B cell (primary cell): ENCODE data around the gene NKX2-3. TPM values are rescaled to one million over a fixed set of nuclear protein-coding genes. Genes with fewer than 3 reads are reported as not detected.

Experiments used
- ATAC-seq: fragments of 200-7000 bp; cut with Tn5 transposase; one replicate; pipeline ENCODE4 v1.10.0; 2021; ENCODE audit warnings: low read depth, mild to moderate bottlenecking, moderate number of reproducible peaks, moderate library complexity
- CTCF ChIA-PET: fragments of 350-600 bp; sonication (Branson Sonifier 250); formaldehyde crosslinking; loops from one replicate; lab custom pipeline; 2021; ENCODE audit warnings: antibody characterized with exemption, inconsistent platforms; lab: Charles Lee
- POLR2A ChIA-PET: fragments of 350-600 bp; sonication (Branson Sonifier 250); formaldehyde crosslinking; loops from one replicate; lab custom pipeline; 2021; ENCODE audit warnings: antibody characterized with exemption; lab: Charles Lee
- DNase-seq: peaks from one replicate; pipeline ENCODE4 v3.0.0; 2013
- H2AFZ ChIP-seq: 2 replicates; pipeline ENCODE4 v1.6.1; 2012; ENCODE audit warnings: mild to moderate bottlenecking, low read depth, low read length; ENCODE audit not compliant: insufficient read depth, poor library complexity, severe bottlenecking
- H3K27ac ChIP-seq, 2 donors: 1 replicate in 1 of 2; 2 replicates in 1 of 2; pipeline ENCODE4 v1.5.1; 2012 to 2013; ENCODE audit warnings: low read length in 2 of 2, mild to moderate bottlenecking in 2 of 2, moderate library complexity in 1 of 2
- H3K27me3 ChIP-seq, 4 experiments: fragments of 200-600 bp in 1 of 4; sonication (generic) in 1 of 4; replicated peaks in 1 of 4; 1 replicate in 2 of 4; 2 replicates in 2 of 4; pipeline versions ENCODE4 v1.6.1 to v1.7.0; 2013 to 2016; ENCODE audit warnings: low read length in 3 of 4, mild to moderate bottlenecking in 2 of 4, mixed read lengths in 1 of 4, moderate library complexity in 1 of 4; ENCODE audit not compliant: insufficient read depth in 4 of 4, control insufficient read depth in 3 of 4; ENCODE audit errors: control extremely low read depth in 1 of 4
- H3K36me3 ChIP-seq, 2 experiments: replicated peaks in 1 of 2; 1 replicate in 1 of 2; 2 replicates in 1 of 2; pipeline versions ENCODE4 v1.6.1 to v1.7.1; 2013; ENCODE audit warnings: low read length in 1 of 2; ENCODE audit not compliant: insufficient read depth in 2 of 2, control insufficient read depth in 1 of 2; ENCODE audit errors: control extremely low read depth in 1 of 2, extremely low read depth in 1 of 2
- H3K4me1 ChIP-seq, 2 donors: fragments of 200-600 bp in 1 of 2; sonication (generic) in 1 of 2; 1 replicate in 1 of 2; 2 replicates in 1 of 2; pipeline versions ENCODE4 v1.5.1 to v1.6.1; 2013 to 2017; ENCODE audit warnings: low read length in 2 of 2; ENCODE audit not compliant: control insufficient read depth in 2 of 2, insufficient read depth in 2 of 2
- H3K4me2 ChIP-seq: replicated peaks from 2 replicates; pipeline ENCODE3; 2012; ENCODE audit warnings: mild to moderate bottlenecking, low read depth, low read length; ENCODE audit not compliant: poor library complexity, severe bottlenecking
- H3K4me3 ChIP-seq, 5 experiments: fragments of 200-600 bp in 1 of 5; sonication (generic) in 1 of 5; 1 replicate in 3 of 5; 2 replicates in 2 of 5; pipeline versions ENCODE4 v1.5.1 to v1.7.0; 2011 to 2016; ENCODE audit warnings: low read length in 4 of 5, mild to moderate bottlenecking in 4 of 5, low read depth in 2 of 5, control low read depth in 1 of 5, moderate library complexity in 1 of 5; ENCODE audit not compliant: insufficient read depth in 1 of 5; ENCODE audit errors: control extremely low read depth in 1 of 5, extremely low read depth in 1 of 5
- H3K79me2 ChIP-seq: fragments of 200-600 bp; sonication (generic); one replicate; pipeline ENCODE4 v1.6.0; 2016; ENCODE audit warnings: low read length; ENCODE audit not compliant: control insufficient read depth, insufficient read depth
- H3K9ac ChIP-seq: fragments of 200-600 bp; sonication (generic); 2 replicates; pipeline ENCODE4 v1.6.1; 2017; ENCODE audit warnings: mild to moderate bottlenecking, low read length, moderate library complexity
- H3K9me3 ChIP-seq, 3 donors: one replicate each; pipeline versions ENCODE4 v1.6.1 to v1.7.1; 2013; ENCODE audit warnings: low read length in 2 of 3; ENCODE audit not compliant: control insufficient read depth in 2 of 3, insufficient read depth in 1 of 3; ENCODE audit errors: control extremely low read depth in 1 of 3
- H4K20me1 ChIP-seq: 2 replicates; pipeline ENCODE4 v1.6.0; 2012; ENCODE audit warnings: mild to moderate bottlenecking, low read length; ENCODE audit not compliant: insufficient read depth, control insufficient read depth, poor library complexity, severe bottlenecking
- H3K27ac Mint-ChIP-seq: one replicate; pipeline ENCODE4 v1.8.0; 2021; ENCODE audit warnings: mixed read lengths
- H3K27me3 Mint-ChIP-seq: one replicate; pipeline ENCODE4 v1.8.0; 2021; ENCODE audit warnings: mixed read lengths
- H3K4me1 Mint-ChIP-seq: one replicate; pipeline ENCODE4 v1.8.0; 2021; ENCODE audit warnings: mixed read lengths
- H3K4me3 Mint-ChIP-seq: one replicate; pipeline ENCODE4 v1.8.0; 2021; ENCODE audit warnings: mixed read lengths
- H3K9me3 Mint-ChIP-seq: one replicate; pipeline ENCODE4 v1.8.0; 2022; ENCODE audit warnings: mixed read lengths; ENCODE audit not compliant: insufficient read depth
- CTCF ChIP-seq: fragments of 200-600 bp; IDR thresholded peaks from one replicate; pipeline ENCODE4 v1.8.0; 2022; ENCODE audit warnings: antibody characterized with exemption, mild to moderate bottlenecking
- EZH2 ChIP-seq: IDR thresholded peaks from 2 replicates; pipeline ENCODE4 v1.6.1; 2012; ENCODE audit warnings: borderline replicate concordance, low read depth, mild to moderate bottlenecking, moderate library complexity, low read length; ENCODE audit not compliant: insufficient read depth, poor library complexity, severe bottlenecking
- WGBS: methylation state at CpG from one replicate; pipeline ENCODE4 v1.1.5; 2013; ENCODE audit warnings: missing lambda C conversion rate; ENCODE audit not compliant: insufficient coverage; 5-methylcytosine and 5-hydroxymethylcytosine counted together
- intact Hi-C: fragments of 100-400 bp; cut with micrococcal nuclease; formaldehyde crosslinking; loops from one replicate; pipeline ENCODE4 v1.10.0; 2022
- polyA plus RNA-seq: library from polyadenylated mRNA; depleted of rRNA; stranded (reverse); fragments of >200 nt; gene quantifications from 2 replicates; pipeline ENCODE4 v1.2.3, GENCODE V29; 2012
- total RNA-seq, 2 donors: library from RNA; stranded (reverse); fragments of 120-200 nt in 1 of 2; gene quantifications; 1 replicate in 1 of 2; 2 replicates in 1 of 2; pipeline versions ENCODE4 v1.2.3 to v1.2.4, GENCODE V29; 2013 to 2022

Gene NKX2-3
- total and polyA plus RNA-seq, 2 donors (not counting 1 experiment from before 2014, with no cell fraction given) = not detected

- H3K4me1 Mint-ChIP-seq = no peaks in the 10 kb centered on the region
- H3K27me3 Mint-ChIP-seq = peaks cover 33% of the 10 kb centered on the region
- no peaks in the 10 kb centered on the region for H3K4me1 ChIP-seq
- no peak overlapping the region for H3K4me3 Mint-ChIP-seq
- no peak overlapping the region for H3K9ac ChIP-seq
- H3K4me3 ChIP-seq = no peak overlapping the region
- peaks cover 0 to 5% (median 1%) of the 10 kb centered on the region in 4 experiments for H3K27me3 ChIP-seq
- no peaks in the 10 kb centered on the region for H3K79me2 ChIP-seq
- H3K9me3 ChIP-seq = peaks cover 0 to 8% (median 3%) of the 10 kb centered on the region in 3 donors
- ATAC-seq = no peak
- ChIA-PET POLR2A (no interaction called here), CTCF (no interaction called here)
- no peak overlapping the region for H3K27ac Mint-ChIP-seq
- intact Hi-C loops = no loop called here
- TF ChIP-seq CTCF = no peak
- TF ChIP-seq EZH2 = no peak
- H3K9me3 Mint-ChIP-seq = no peaks in the 10 kb centered on the region
- no peak for DNase-seq
- no peaks in the 10 kb centered on the region for H4K20me1 ChIP-seq
- no peaks in the 10 kb centered on the region for H3K36me3 ChIP-seq
- no peak overlapping the region for H3K4me2 ChIP-seq
- 67% methylated on average over 5 of the region's 6 CpGs for WGBS
- no peak overlapping the region for H2AFZ ChIP-seq
- no peak overlapping the region for H3K27ac ChIP-seq
Observed at GRCh38 chr10:99497343-99498025, 35.3 kb upstream of the NKX2-3 start.

- Histone ChIP-seq H4K20me1 (no peaks in the 10 kb centered on the region), H3K9me3 (no peaks in the 10 kb centered on the region), H3K4me1 (no peaks in the 10 kb centered on the region), H3K9ac (no peak overlapping the region), H3K79me2 (no peaks in the 10 kb centered on the region), H3K27ac (no peak overlapping the region), H3K27me3 (peaks cover 0 to 9% (median 4%) of the 10 kb centered on the region in 4 experiments), H3K4me2 (no peak overlapping the region), H2AFZ (no peak overlapping the region), H3K4me3 (no peak overlapping the region), H3K36me3 (no peaks in the 10 kb centered on the region)
- Mint-ChIP-seq H3K4me3 (no peak overlapping the region), H3K27me3 (peaks cover 51% of the 10 kb centered on the region), H3K9me3 (peaks cover 4% of the 10 kb centered on the region), H3K27ac (no peak overlapping the region), H3K4me1 (no peaks in the 10 kb centered on the region)
- no peak for ATAC-seq
- ChIA-PET CTCF (no interaction called here), POLR2A (no interaction called here)
- WGBS = no CpG with 5 or more reads among the region's 1 CpG
- no peak for DNase-seq
- TF ChIP-seq EZH2 (no peak), CTCF (no peak)
- intact Hi-C loops = no loop called here
Observed at GRCh38 chr10:99506416-99506815, 26.3 kb upstream of the NKX2-3 start.
